HG03558 (cell line): Measurements from ENCODE around the gene AFF3.

ENCODE experiments used
- ATAC-seq: cut with Tn5 transposase; IDR thresholded peaks from one replicate; pipeline ENCODE4 v1.9.1; 2021; ENCODE audit warnings: moderate number of reproducible peaks; ENCODE audit not compliant: unreplicated experiment; ENCODE audit errors: extremely low read depth

The AFF3 gene

GRCh38 chr2:99810225-99810624 is 332.2 kb downstream of the AFF3 start:
- no peak for ATAC-seq

GRCh38 chr2:99809259-99809900 is 333.0 kb downstream of the AFF3 start:
- no peak for ATAC-seq

GRCh38 chr2:99808361-99809200 is 333.8 kb downstream of the AFF3 start:
- no peak for ATAC-seq

GRCh38 chr2:99806758-99807157 is 335.6 kb downstream of the AFF3 start:
- ATAC-seq, result no peak

- ATAC-seq, result no peak
Observed at GRCh38 chr2:99805930-99806476, 336.4 kb downstream of the AFF3 start.

- ATAC-seq, result no peak
Observed at GRCh38 chr2:99803846-99804245, 338.5 kb downstream of the AFF3 start.

GRCh38 chr2:99802734-99803133 is 339.7 kb downstream of the AFF3 start:
- ATAC-seq, result no peak

GRCh38 chr2:99801327-99801901 is 341.0 kb downstream of the AFF3 start:
- no peak for ATAC-seq

GRCh38 chr2:99797475-99797874 is 344.9 kb downstream of the AFF3 start:
- ATAC-seq, result no peak

- no peak for ATAC-seq
Observed at GRCh38 chr2:99794414-99794813, 348.0 kb downstream of the AFF3 start.

GRCh38 chr2:99793022-99793421 is 349.4 kb downstream of the AFF3 start:
- ATAC-seq, result no peak

GRCh38 chr2:99789849-99790248 is 352.5 kb downstream of the AFF3 start:
- ATAC-seq, result no peak

GRCh38 chr2:99787769-99788382 is 354.5 kb downstream of the AFF3 start:
- no peak for ATAC-seq

GRCh38 chr2:99786636-99787390 is 355.6 kb downstream of the AFF3 start:
- no peak for ATAC-seq

- no peak for ATAC-seq
Observed at GRCh38 chr2:99784946-99785345, 357.4 kb downstream of the AFF3 start.

GRCh38 chr2:99784282-99784681 is 358.1 kb downstream of the AFF3 start:
- ATAC-seq, result no peak

- ATAC-seq, result no peak
Observed at GRCh38 chr2:99780276-99780675, 362.1 kb downstream of the AFF3 start.

- no peak for ATAC-seq
Observed at GRCh38 chr2:99779276-99779675, 363.1 kb downstream of the AFF3 start.

- ATAC-seq, result no peak
Observed at GRCh38 chr2:99777656-99778290, 364.6 kb downstream of the AFF3 start.
